Measurements from ENCODE around the gene ALK.

ALK gene

DNA sequence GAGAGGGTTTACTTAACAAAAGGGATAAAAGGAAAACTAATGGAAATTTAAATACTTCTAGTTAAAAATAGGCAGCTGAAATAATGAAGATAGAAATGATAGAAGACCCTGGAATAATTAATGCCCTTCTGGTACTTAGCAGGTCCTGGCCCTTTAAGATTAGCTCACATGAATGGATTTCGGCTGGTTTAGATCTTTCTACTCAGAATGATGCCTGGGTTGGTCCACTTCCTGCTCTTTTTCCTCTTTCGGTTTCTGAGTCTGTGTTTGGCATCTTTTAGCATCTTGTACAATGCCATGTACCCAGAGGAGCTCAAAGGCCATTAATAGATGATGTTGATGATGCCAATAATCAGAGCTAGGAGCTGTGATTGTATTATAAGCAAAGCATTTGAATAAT is 515.7 kb downstream of the ALK start:
- Histone ChIP-seq H3K4me2 (no peak overlapping the region), H3K79me2 (ENCODE audit: insufficient read depth, low read depth) (no peaks in the 10 kb centered on the region), H3K9ac (no peak overlapping the region), H2AFZ (ENCODE audit: low read depth) (no peak overlapping the region), H3K4me3 (IDR thresholded peaks at IDR 0.05; ENCODE audit: insufficient read depth, low read depth, low read length) (no peak overlapping the region), H3K4me1 (ENCODE audit: low read depth, poor library complexity, severe bottlenecking) (no peaks in the 10 kb centered on the region), H3K27ac (no peak overlapping the region), H3K36me3 (ENCODE audit: insufficient read depth) (no peaks in the 10 kb centered on the region), H3K27me3 (ENCODE audit: insufficient read depth, low read depth) (no peaks in the 10 kb centered on the region), H4K20me1 (ENCODE audit: insufficient read depth) (no peaks in the 10 kb centered on the region)
- TF ChIP-seq, protein P1, sequence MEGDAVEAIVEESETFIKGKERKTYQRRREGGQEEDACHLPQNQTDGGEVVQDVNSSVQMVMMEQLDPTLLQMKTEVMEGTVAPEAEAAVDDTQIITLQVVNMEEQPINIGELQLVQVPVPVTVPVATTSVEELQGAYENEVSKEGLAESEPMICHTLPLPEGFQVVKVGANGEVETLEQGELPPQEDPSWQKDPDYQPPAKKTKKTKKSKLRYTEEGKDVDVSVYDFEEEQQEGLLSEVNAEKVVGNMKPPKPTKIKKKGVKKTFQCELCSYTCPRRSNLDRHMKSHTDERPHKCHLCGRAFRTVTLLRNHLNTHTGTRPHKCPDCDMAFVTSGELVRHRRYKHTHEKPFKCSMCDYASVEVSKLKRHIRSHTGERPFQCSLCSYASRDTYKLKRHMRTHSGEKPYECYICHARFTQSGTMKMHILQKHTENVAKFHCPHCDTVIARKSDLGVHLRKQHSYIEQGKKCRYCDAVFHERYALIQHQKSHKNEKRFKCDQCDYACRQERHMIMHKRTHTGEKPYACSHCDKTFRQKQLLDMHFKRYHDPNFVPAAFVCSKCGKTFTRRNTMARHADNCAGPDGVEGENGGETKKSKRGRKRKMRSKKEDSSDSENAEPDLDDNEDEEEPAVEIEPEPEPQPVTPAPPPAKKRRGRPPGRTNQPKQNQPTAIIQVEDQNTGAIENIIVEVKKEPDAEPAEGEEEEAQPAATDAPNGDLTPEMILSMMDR (conservative IDR thresholded peaks at IDR 0.05; ENCODE audit: low read depth, low read length): no peak

DNA sequence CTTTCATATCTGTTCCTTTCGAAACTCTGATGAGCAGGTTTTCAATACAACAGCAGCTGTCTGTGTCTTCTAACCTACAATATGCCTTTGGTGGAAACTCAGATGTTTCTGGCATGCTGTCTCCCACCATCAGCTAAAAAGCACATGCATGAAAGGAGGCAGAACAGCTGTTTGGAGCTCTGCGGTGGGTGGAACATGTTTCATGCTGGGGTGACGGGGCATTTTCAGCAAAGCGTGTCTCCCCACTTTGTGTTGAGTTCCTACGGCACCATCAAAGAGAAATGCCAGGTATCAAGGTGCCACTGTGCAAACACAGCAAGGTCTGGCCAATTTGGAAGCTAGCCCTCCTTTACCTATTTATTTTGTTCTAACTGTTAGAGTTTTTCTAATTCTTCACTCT is 516.1 kb downstream of the ALK start:
- H3K4me2 ChIP-seq: no peak overlapping the region

DNA sequence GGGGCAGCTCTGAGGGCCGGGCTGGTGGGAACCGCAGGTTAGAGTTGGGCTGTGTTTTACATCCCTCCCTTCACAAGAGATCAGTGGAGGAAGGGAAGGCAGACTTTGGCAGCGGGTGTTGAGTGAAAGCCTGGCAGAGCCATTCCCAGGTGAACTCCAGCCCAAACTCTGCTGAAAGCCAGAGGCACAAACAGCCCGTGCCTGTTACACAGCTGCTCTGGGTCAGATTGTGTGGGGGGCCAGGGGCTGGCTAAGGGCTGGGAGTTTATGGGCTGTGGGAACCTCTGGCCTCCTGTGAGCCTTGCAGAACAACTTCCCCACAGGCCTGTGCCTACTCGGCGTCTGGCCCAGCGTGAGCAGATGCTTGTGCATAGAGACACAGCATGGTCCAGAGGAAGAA is 519.4 kb downstream of the ALK start:
- H4K20me1 ChIP-seq (ENCODE audit: insufficient read depth): no peaks in the 10 kb centered on the region
- H3K4me2 ChIP-seq: no peak overlapping the region
- TF ChIP-seq, protein P1 (conservative IDR thresholded peaks at IDR 0.05; ENCODE audit: low read depth, low read length): no peak
- no peaks in the 10 kb centered on the region for H3K4me1 ChIP-seq (ENCODE audit: low read depth, poor library complexity, severe bottlenecking)
- no peak overlapping the region for H3K9ac ChIP-seq
- no peak overlapping the region for H3K27ac ChIP-seq
- no peaks in the 10 kb centered on the region for H3K27me3 ChIP-seq (ENCODE audit: insufficient read depth, low read depth)
- H3K79me2 ChIP-seq (ENCODE audit: insufficient read depth, low read depth): no peaks in the 10 kb centered on the region
- H3K36me3 ChIP-seq (ENCODE audit: insufficient read depth): no peaks in the 10 kb centered on the region
- no peak overlapping the region for H2AFZ ChIP-seq (ENCODE audit: low read depth)
- H3K4me3 ChIP-seq (IDR thresholded peaks at IDR 0.05; ENCODE audit: insufficient read depth, low read depth, low read length): no peak overlapping the region

More for the DNA sequence above, 516.1 kb downstream of the ALK start:
- Histone ChIP-seq H4K20me1 (ENCODE audit: insufficient read depth) (no peaks in the 10 kb centered on the region), H3K27ac (no peak overlapping the region), H3K27me3 (ENCODE audit: insufficient read depth, low read depth) (no peaks in the 10 kb centered on the region), H2AFZ (ENCODE audit: low read depth) (no peak overlapping the region), H3K4me3 (IDR thresholded peaks at IDR 0.05; ENCODE audit: insufficient read depth, low read depth, low read length) (no peak overlapping the region), H3K79me2 (ENCODE audit: insufficient read depth, low read depth) (no peaks in the 10 kb centered on the region), H3K9ac (no peak overlapping the region), H3K4me1 (ENCODE audit: low read depth, poor library complexity, severe bottlenecking) (no peaks in the 10 kb centered on the region), H3K36me3 (ENCODE audit: insufficient read depth) (no peaks in the 10 kb centered on the region)
- TF ChIP-seq, protein P1 (conservative IDR thresholded peaks at IDR 0.05; ENCODE audit: low read depth, low read length): no peak

DNA sequence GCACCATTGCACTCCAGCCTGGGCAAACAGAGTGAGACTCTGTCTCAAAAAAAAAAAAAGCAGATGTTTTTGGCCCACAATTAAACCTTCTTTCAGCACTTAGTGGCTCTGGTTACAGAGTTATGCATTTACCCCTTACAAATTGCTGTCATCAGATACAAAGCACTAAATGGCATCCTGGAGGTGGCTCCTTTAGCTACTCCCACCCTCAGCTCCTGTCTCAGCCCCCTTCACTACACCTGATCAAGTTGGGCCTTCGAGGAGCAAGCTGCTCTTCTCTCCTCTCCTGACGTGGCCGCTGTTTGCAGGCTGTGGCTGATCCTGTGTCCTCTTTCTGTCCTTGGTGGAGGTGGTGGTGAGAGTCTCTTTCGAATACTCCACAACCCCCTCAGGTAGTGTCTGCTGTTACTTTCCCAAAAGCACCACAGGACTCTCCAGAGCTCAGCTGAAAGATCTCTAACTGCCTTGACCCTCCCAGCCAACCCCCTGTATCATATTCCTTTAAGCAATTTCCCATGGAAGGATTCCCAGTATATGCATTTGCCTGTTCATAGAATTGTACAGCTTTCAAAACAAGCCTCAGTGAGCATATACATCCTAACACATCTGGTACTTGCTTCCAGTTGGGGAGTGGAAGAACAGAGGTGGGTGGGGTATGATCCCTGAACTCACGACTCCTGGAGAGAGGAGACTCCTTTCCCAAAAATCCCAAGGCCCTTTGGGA is 520.3 kb downstream of the ALK start:
- no peaks in the 10 kb centered on the region for H3K4me1 ChIP-seq (ENCODE audit: low read depth, poor library complexity, severe bottlenecking)
- no peaks in the 10 kb centered on the region for H3K79me2 ChIP-seq (ENCODE audit: insufficient read depth, low read depth)
- no peak overlapping the region for H3K27ac ChIP-seq
- H3K27me3 ChIP-seq (ENCODE audit: insufficient read depth, low read depth): no peaks in the 10 kb centered on the region
- no peak overlapping the region for H2AFZ ChIP-seq (ENCODE audit: low read depth)
- H3K36me3 ChIP-seq (ENCODE audit: insufficient read depth): no peaks in the 10 kb centered on the region
- TF ChIP-seq, protein P1 (conservative IDR thresholded peaks at IDR 0.05; ENCODE audit: low read depth, low read length): no peak
- H4K20me1 ChIP-seq (ENCODE audit: insufficient read depth): no peaks in the 10 kb centered on the region
- no peak overlapping the region for H3K9ac ChIP-seq
- H3K4me2 ChIP-seq: no peak overlapping the region
- H3K4me3 ChIP-seq (IDR thresholded peaks at IDR 0.05; ENCODE audit: insufficient read depth, low read depth, low read length): no peak overlapping the region
